HG03558 (cell line): ENCODE measurements around the gene MRPS6.

Experiments used
- ATAC-seq: cut with Tn5 transposase; IDR thresholded peaks from one replicate; pipeline ENCODE4 v1.9.1; 2021; ENCODE audit warnings: moderate number of reproducible peaks; ENCODE audit not compliant: unreplicated experiment; ENCODE audit errors: extremely low read depth

MRPS6 gene

GRCh38 chr21:34170886-34171285, 97.5 kb downstream of the MRPS6 start:
- ATAC-seq: no peak

GRCh38 chr21:34174470-34174869, 101.1 kb downstream of the MRPS6 start:
- no peak for ATAC-seq

- ATAC-seq: no peak
These were observed 103.1 kb downstream of the MRPS6 start for GRCh38 chr21:34176448-34176847.

GRCh38 chr21:34177919-34178567, 104.7 kb downstream of the MRPS6 start:
- ATAC-seq: no peak

- ATAC-seq: no peak
These were observed 106.0 kb downstream of the MRPS6 start for GRCh38 chr21:34179204-34179935.

GRCh38 chr21:34180407-34180806, 107.0 kb downstream of the MRPS6 start:
- ATAC-seq: no peak

GRCh38 chr21:34180826-34181359, 107.5 kb downstream of the MRPS6 start:
- no peak for ATAC-seq

GRCh38 chr21:34181431-34182039, 108.2 kb downstream of the MRPS6 start:
- no peak for ATAC-seq

- ATAC-seq: no peak
These were observed 109.1 kb downstream of the MRPS6 start for GRCh38 chr21:34182436-34182835.

GRCh38 chr21:34183331-34183928, 110.1 kb downstream of the MRPS6 start:
- ATAC-seq: no peak

GRCh38 chr21:34184232-34184631, 110.9 kb downstream of the MRPS6 start:
- no peak for ATAC-seq

GRCh38 chr21:34185026-34185750, 111.8 kb downstream of the MRPS6 start:
- ATAC-seq: no peak

GRCh38 chr21:34186109-34186719, 112.8 kb downstream of the MRPS6 start:
- ATAC-seq: no peak

GRCh38 chr21:34187935-34188334, 114.6 kb downstream of the MRPS6 start:
- no peak for ATAC-seq

GRCh38 chr21:34189506-34189905, 116.1 kb downstream of the MRPS6 start:
- no peak for ATAC-seq

GRCh38 chr21:34190576-34191321, 117.4 kb downstream of the MRPS6 start:
- no peak for ATAC-seq

GRCh38 chr21:34191876-34192275, 118.5 kb downstream of the MRPS6 start:
- no peak for ATAC-seq
